ENCODE data around the gene CYRIA.

- no peak for TF ChIP-seq EP300 (IDR thresholded peaks at IDR 0.05; ENCODE audit: borderline replicate concordance)
- TF ChIP-seq, protein P1, sequence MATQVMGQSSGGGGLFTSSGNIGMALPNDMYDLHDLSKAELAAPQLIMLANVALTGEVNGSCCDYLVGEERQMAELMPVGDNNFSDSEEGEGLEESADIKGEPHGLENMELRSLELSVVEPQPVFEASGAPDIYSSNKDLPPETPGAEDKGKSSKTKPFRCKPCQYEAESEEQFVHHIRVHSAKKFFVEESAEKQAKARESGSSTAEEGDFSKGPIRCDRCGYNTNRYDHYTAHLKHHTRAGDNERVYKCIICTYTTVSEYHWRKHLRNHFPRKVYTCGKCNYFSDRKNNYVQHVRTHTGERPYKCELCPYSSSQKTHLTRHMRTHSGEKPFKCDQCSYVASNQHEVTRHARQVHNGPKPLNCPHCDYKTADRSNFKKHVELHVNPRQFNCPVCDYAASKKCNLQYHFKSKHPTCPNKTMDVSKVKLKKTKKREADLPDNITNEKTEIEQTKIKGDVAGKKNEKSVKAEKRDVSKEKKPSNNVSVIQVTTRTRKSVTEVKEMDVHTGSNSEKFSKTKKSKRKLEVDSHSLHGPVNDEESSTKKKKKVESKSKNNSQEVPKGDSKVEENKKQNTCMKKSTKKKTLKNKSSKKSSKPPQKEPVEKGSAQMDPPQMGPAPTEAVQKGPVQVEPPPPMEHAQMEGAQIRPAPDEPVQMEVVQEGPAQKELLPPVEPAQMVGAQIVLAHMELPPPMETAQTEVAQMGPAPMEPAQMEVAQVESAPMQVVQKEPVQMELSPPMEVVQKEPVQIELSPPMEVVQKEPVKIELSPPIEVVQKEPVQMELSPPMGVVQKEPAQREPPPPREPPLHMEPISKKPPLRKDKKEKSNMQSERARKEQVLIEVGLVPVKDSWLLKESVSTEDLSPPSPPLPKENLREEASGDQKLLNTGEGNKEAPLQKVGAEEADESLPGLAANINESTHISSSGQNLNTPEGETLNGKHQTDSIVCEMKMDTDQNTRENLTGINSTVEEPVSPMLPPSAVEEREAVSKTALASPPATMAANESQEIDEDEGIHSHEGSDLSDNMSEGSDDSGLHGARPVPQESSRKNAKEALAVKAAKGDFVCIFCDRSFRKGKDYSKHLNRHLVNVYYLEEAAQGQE (IDR thresholded peaks at IDR 0.05; ENCODE audit: low read depth), result no peak
- TF ChIP-seq RAD21 (IDR thresholded peaks at IDR 0.05; ENCODE audit: low read depth), result no peak
- TF ChIP-seq, protein P2, sequence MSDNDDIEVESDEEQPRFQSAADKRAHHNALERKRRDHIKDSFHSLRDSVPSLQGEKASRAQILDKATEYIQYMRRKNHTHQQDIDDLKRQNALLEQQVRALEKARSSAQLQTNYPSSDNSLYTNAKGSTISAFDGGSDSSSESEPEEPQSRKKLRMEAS (IDR thresholded peaks at IDR 0.05), result no peak
- TF ChIP-seq CEBPB (IDR thresholded peaks at IDR 0.05), result no peak
Observed at GRCh38 chr2:16639431-16639830, 26.2 kb downstream of the CYRIA start.
